Natural killer cell (primary cell): ENCODE measurements around the gene ACSS3. TPM values are rescaled to one million over a fixed set of nuclear protein-coding genes. Genes with fewer than 3 reads are reported as not detected.

Source experiments
- ATAC-seq, 3 donors: fragments of 150-1000 bp in 2 of 3; fragments of 200-7000 bp in 1 of 3; cut with Tn5 transposase; 1 replicate in 1 of 3; 2 replicates in 2 of 3; pipeline ENCODE4 v1.10.0; 2021; ENCODE audit warnings: mild to moderate bottlenecking in 2 of 3, moderate library complexity in 2 of 3
- DNase-seq, 2 donors: peaks; one replicate each; pipeline versions ENCODE4 v3.0.0 to v3.0.0-alpha.2; 2013 to 2021; ENCODE audit warnings: mixed read lengths in 1 of 2
- H3K27ac ChIP-seq: one replicate; pipeline ENCODE4 v1.5.1; 2013; ENCODE audit warnings: mild to moderate bottlenecking, low read length
- H3K27me3 ChIP-seq: one replicate; pipeline ENCODE4 v1.6.1; 2013; ENCODE audit warnings: low read length; ENCODE audit not compliant: control insufficient read depth, insufficient read depth
- H3K36me3 ChIP-seq: one replicate; pipeline ENCODE4 v1.6.1; 2013; ENCODE audit warnings: low read length; ENCODE audit not compliant: control insufficient read depth, insufficient read depth
- H3K4me1 ChIP-seq: one replicate; pipeline ENCODE4 v1.6.1; 2013; ENCODE audit warnings: low read length; ENCODE audit not compliant: control insufficient read depth, insufficient read depth
- H3K4me3 ChIP-seq: one replicate; pipeline ENCODE4 v1.5.1; 2013; ENCODE audit warnings: low read length
- H3K9me3 ChIP-seq: one replicate; pipeline ENCODE4 v1.6.1; 2013; ENCODE audit warnings: low read length; ENCODE audit not compliant: control insufficient read depth, insufficient read depth
- H3K27ac Mint-ChIP-seq, 2 donors: one replicate each; pipeline ENCODE4 v1.8.0; 2022; ENCODE audit warnings: mild to moderate bottlenecking in 2 of 2, mixed read lengths in 2 of 2, moderate library complexity in 1 of 2
- H3K27me3 Mint-ChIP-seq, 2 donors: one replicate each; pipeline ENCODE4 v1.8.0; 2022; ENCODE audit warnings: low read depth in 2 of 2, mixed read lengths in 2 of 2
- H3K36me3 Mint-ChIP-seq: one replicate; pipeline ENCODE4 v1.8.0; 2022; ENCODE audit warnings: mixed read lengths
- H3K4me1 Mint-ChIP-seq, 2 donors: one replicate each; pipeline ENCODE4 v1.8.0; 2022; ENCODE audit warnings: mixed read lengths in 2 of 2
- H3K4me3 Mint-ChIP-seq: one replicate; pipeline ENCODE4 v1.8.0; 2022; ENCODE audit warnings: mild to moderate bottlenecking, moderate library complexity, mixed read lengths
- H3K9me3 Mint-ChIP-seq, 2 donors: one replicate each; pipeline ENCODE4 v1.8.0; 2022; ENCODE audit warnings: mixed read lengths in 2 of 2
- WGBS: methylation state at CpG from one replicate; pipeline ENCODE4 v1.1.7; 2013; ENCODE audit warnings: missing lambda C conversion rate; ENCODE audit not compliant: insufficient coverage; 5-methylcytosine and 5-hydroxymethylcytosine counted together
- intact Hi-C: fragments of 100-400 bp; cut with micrococcal nuclease; formaldehyde crosslinking; loops from one replicate; pipeline ENCODE4 v1.14.2; 2022
- total RNA-seq, 4 donors: library from RNA; stranded (reverse); fragments of 120-200 nt in 1 of 4; gene quantifications; one replicate each; pipeline versions ENCODE4 v1.2.3 to v1.2.4, GENCODE V29; 2013 to 2022
- TF ChIP-seq, protein P1 (sequence below): fragments of 200-600 bp; IDR thresholded peaks from one replicate; pipeline ENCODE4 v1.8.0; 2022; ENCODE audit warnings: antibody characterized with exemption

ACSS3 gene
- total RNA-seq, 3 donors from 2014 or later (not counting 1 experiment from before 2014, with no cell fraction given): 2.9 TPM; not detected in 2

DNA sequence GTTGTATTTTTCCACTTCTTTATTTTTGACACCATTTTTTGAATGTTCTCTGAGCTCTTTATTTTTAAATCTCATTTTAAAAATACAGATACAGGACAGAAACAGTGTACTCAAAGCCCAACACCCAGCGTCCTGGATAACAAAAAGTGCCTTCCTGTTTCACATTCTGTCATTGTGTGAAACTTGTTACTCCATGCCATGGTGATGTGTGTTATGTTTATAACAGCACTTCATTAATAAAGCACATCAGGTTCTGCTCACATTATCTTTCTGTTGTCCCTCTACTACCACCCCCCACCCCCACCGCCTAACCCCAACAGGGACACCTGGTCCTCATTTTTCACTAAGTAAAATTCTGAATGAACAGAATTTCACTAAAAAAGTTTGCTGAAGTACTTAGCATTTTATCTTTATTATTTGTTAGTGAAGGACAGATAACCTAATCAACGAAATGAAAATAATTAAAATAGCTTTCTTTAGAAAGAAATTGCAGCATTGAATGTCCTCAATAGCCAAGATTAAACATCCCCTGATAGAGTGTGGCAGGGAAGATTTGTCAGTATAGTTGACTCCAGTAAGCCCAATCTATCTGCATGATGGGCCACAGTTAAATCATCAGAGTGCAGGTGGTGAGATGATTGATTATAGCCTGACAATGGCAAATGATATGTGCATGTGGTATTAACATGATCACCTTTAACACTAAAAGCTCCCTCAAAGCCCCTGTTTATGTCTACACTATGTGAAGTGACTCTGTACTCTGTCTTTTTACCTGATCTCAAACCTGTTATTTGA is 153.9 kb downstream of the ACSS3 start:
- Histone ChIP-seq H3K27ac (no peak overlapping the region), H3K9me3 (no peaks in the 10 kb centered on the region), H3K4me1 (no peaks in the 10 kb centered on the region), H3K27me3 (no peaks in the 10 kb centered on the region), H3K36me3 (no peaks in the 10 kb centered on the region), H3K4me3 (no peak overlapping the region)
- TF ChIP-seq, protein P1, sequence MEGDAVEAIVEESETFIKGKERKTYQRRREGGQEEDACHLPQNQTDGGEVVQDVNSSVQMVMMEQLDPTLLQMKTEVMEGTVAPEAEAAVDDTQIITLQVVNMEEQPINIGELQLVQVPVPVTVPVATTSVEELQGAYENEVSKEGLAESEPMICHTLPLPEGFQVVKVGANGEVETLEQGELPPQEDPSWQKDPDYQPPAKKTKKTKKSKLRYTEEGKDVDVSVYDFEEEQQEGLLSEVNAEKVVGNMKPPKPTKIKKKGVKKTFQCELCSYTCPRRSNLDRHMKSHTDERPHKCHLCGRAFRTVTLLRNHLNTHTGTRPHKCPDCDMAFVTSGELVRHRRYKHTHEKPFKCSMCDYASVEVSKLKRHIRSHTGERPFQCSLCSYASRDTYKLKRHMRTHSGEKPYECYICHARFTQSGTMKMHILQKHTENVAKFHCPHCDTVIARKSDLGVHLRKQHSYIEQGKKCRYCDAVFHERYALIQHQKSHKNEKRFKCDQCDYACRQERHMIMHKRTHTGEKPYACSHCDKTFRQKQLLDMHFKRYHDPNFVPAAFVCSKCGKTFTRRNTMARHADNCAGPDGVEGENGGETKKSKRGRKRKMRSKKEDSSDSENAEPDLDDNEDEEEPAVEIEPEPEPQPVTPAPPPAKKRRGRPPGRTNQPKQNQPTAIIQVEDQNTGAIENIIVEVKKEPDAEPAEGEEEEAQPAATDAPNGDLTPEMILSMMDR: no peak
- Mint-ChIP-seq H3K4me3 (no peak overlapping the region), H3K27ac (no peak overlapping the region), H3K27me3 (no peaks in the 10 kb centered on the region), H3K4me1 (no peaks in the 10 kb centered on the region), H3K36me3 (no peaks in the 10 kb centered on the region), H3K9me3 (peaks cover 4 to 7% of the 10 kb centered on the region in 2 donors)
- DNase-seq (no peak), ATAC-seq (no peak)
- intact Hi-C loops: no loop called here
- WGBS: 92% methylated on average over 2 of the region's 3 CpGs

DNA sequence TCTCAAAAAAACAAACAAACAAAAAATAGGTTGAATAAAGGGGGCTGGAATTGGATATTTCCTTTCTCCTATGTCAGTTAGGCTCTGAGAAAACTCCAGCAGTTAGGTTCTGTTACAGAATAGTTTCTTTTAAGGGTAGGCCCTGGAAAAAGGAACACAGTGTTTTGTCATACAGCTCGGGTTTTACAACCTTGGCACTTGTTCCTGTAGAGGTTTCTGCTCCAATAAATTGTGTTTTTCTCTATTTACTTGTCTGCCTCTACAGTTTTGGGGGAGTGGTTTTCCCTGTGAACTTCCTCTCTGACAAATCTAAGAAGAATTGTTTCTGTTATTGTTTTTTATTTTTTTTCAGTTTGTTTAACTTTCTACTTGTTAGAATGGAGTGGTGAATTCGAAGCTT is 167.6 kb downstream of the ACSS3 start:
- H3K4me3 ChIP-seq: no peak overlapping the region
- no peak for ATAC-seq
- TF ChIP-seq, protein P1: no peak
- Mint-ChIP-seq H3K9me3 (peaks cover 3 to 13% of the 10 kb centered on the region in 2 donors), H3K36me3 (no peaks in the 10 kb centered on the region), H3K4me1 (no peaks in the 10 kb centered on the region), H3K27ac (no peak overlapping the region), H3K27me3 (no peaks in the 10 kb centered on the region), H3K4me3 (no peak overlapping the region)
- intact Hi-C loops: no loop called here
- 0% methylated on average over 1 of the region's 2 CpGs for WGBS
- no peaks in the 10 kb centered on the region for H3K9me3 ChIP-seq
- H3K27me3 ChIP-seq: no peaks in the 10 kb centered on the region
- no peaks in the 10 kb centered on the region for H3K4me1 ChIP-seq
- H3K36me3 ChIP-seq: no peaks in the 10 kb centered on the region
- H3K27ac ChIP-seq: no peak overlapping the region
- DNase-seq: no peak

DNA sequence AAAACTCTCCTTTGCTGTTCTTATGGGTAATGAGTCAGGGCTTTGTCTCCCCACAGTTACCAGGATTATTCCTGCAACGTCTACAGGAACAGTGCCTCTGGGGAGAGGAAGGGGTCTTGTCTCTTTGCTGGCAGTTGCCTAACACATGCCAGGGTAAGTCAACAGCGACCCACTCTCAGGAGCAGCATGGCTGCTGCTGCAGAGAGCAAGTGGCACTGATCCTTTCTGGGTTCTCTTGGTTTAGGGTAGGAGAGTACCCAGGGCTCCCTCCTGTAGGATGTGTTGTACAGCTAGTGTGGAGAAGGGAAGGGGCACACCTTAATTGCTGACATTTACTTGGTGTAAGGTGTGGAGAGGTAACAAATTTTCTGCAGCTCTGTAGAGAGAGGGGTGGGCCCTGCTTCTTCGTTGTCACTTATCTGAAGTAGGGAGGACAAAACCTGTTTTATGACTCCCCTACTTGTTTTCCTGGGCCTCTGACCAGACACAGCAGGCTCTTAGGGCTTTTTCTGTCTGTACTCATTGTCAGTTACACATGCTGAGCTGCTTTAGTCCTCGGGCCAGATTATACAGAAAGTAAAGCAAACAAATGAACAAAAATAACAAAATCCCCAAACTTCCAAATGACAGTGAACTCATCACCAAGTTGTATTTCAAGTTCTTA is 168.2 kb downstream of the ACSS3 start:
- H3K4me3 Mint-ChIP-seq: no peak overlapping the region
- H3K27me3 ChIP-seq: no peaks in the 10 kb centered on the region
- TF ChIP-seq, protein P1: no peak
- DNase-seq: no peak
- no peaks in the 10 kb centered on the region for H3K4me1 Mint-ChIP-seq
- H3K4me3 ChIP-seq: no peak overlapping the region
- H3K27ac Mint-ChIP-seq: no peak overlapping the region
- H3K9me3 Mint-ChIP-seq: peaks cover 4 to 14% of the 10 kb centered on the region in 2 donors
- ATAC-seq: no peak
- WGBS: 59% methylated on average over 4 of the region's 4 CpGs
- H3K27ac ChIP-seq: no peak overlapping the region
- H3K9me3 ChIP-seq: no peaks in the 10 kb centered on the region
- intact Hi-C loops: no loop called here
- no peaks in the 10 kb centered on the region for H3K27me3 Mint-ChIP-seq
- H3K36me3 ChIP-seq: no peaks in the 10 kb centered on the region
- H3K36me3 Mint-ChIP-seq: no peaks in the 10 kb centered on the region
- no peaks in the 10 kb centered on the region for H3K4me1 ChIP-seq
